HG03457 (cell line): ENCODE measurements around the gene GALNT2.

Experiments used
- ATAC-seq: cut with Tn5 transposase; IDR thresholded peaks from one replicate; pipeline ENCODE4 v1.9.1; 2021; ENCODE audit warnings: moderate number of reproducible peaks; ENCODE audit not compliant: unreplicated experiment

GALNT2 gene

GRCh38 chr1:230270185-230270558 is 203.1 kb downstream of the GALNT2 start:
- ATAC-seq = no peak

GRCh38 chr1:230270559-230271281 is 203.7 kb downstream of the GALNT2 start:
- ATAC-seq = peak; percentile 47

GRCh38 chr1:230271300-230272035 is 204.4 kb downstream of the GALNT2 start:
- ATAC-seq = no peak

DNA sequence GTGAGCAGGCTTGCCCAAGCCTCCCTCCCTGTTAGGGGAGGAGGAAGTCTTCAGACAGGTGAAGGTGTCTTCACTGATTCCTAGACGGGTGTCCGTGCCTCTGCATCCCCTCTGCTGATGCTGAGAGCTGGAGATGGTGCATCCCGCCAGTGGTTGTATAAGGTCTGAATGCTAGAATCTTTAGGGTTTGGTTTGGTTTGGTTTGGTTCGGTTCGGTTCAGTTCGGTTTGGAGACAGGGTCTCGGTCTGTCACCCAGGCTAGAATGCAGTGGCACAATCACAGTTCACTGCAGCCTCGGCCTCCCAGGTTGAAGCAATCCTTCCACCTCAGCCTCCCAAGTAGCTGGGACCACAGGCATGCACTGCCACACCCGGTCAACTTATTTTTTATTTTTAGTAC is 205.5 kb downstream of the GALNT2 start:
- ATAC-seq = no peak

DNA sequence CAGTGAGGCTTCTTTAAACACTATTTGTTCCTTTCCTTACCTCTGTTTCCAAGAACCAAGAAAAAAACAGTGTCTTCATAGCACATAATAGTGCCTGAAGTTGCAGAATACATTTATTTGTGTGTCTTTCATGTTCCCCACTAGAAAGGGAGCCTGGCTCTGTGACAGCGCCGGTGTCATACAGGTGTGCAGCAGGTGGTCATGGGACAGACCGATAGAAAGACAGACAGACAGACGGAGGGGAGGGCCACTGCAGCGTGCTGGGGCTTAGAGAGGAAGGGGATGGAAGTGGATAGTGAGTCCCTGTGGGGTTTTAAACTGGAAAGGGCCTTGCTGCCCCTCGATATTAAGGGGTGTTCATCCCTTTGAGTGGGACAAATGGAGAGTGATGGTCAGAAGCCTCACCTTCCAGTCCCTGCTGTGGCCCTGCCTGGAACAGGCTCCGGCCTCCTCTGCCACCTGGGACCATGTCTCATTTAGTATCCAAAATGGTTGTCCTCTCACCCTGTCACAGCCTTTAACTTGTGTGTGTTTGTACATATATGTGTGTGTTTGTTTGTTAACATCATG is 206.2 kb downstream of the GALNT2 start:
- no peak for ATAC-seq

DNA sequence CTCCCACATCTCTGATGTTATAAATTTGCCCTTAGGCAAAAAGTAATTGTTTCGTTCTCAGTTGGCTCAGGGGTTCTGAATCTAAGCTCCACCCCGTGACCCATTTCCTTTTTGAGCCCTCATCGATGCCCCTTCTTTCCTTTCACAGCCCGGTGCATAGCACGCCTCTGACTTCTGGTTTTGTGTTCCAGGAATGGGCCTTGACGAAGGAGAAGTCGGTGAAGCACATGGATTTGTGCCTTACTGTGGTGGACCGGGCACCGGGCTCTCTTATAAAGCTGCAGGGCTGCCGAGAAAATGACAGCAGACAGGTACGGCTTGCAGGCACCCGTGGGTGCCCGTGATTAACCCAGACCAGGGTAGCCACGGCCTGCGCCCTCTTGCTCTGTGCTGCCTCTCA is 207.2 kb downstream of the GALNT2 start:
- ATAC-seq = no peak

DNA sequence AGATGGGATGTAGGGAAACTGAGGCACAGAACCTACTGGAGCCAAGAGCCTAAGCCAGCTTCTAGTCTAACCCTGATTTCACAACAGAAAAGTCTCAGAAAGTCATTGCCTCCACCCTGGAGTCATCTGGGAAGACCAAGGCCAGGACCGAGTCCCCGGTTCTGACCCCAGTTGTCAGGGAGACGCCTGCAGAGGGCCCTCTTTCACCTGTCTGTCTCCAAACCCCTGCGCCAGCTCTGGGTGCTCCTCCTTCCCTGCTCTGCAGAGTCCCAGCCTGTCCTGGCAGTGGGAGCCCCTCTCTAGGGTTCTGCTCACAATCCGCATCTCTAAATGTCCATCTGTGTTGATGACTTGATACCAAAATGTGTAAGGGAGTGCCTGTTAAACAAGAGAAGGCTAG is 209.4 kb downstream of the GALNT2 start:
- no peak for ATAC-seq

- no peak for ATAC-seq
Observed at GRCh38 chr1:230277201-230278025, 210.4 kb downstream of the GALNT2 start.

DNA sequence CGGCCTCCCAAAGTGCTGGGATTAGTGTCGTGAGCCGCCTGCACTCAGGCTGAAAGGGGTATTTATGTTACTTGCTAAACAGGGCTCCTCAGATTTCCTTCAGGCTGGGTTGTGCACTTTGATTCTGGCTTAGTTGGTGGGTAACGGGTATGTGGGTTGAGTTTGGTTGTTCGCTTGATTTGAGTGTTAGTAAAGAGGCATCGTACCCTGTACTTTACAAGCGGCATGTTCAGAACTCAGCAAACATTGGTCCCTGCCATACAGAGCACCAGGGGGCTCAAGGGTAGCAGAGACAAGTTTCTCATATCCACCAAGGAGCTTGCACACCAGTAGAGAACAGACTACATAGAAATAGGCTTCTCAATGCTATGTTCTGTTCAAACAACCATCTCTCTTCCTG is 211.3 kb downstream of the GALNT2 start:
- no peak for ATAC-seq

- no peak for ATAC-seq
Observed at GRCh38 chr1:230278871-230279582, 212.0 kb downstream of the GALNT2 start.

- ATAC-seq = no peak
Observed at GRCh38 chr1:230279583-230279945, 212.5 kb downstream of the GALNT2 start.

DNA sequence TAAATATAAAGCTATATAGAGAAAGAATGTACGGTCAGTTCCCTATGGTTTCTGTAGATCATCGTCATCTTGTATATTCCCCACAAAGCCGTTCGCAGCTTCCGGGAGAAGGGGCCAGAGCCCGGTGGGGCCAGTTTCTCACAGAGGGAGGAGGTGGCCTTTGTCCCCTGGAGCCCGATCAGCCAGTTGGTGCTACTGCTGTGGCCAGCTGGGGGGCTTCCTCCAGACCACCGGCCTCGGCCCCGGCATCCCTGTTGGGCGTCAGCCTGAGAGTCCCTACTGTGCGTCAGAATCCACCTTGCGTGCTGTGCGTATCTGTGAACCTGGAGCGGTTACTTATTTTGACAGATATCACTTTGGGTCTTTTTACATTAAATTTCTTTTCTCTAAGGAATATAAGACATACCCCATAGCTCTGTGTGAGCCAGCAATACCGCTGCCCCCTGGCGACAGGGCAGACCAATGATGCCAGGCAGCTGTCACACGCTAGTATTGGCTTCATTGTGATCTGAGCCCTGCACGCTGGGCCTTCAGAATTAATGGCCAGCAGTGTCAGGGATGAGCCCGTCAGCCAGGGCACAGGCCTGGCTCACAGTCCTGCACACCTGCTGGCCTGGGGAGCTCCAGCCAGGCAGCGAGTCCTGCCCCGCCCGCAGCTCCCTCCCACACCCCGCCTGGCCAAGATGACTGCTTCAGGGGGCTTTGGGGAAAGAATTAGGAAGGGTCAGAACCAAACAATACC is 213.2 kb downstream of the GALNT2 start:
- no peak for ATAC-seq

- ATAC-seq = no peak
Observed at GRCh38 chr1:230280906-230281413, 213.9 kb downstream of the GALNT2 start.

DNA sequence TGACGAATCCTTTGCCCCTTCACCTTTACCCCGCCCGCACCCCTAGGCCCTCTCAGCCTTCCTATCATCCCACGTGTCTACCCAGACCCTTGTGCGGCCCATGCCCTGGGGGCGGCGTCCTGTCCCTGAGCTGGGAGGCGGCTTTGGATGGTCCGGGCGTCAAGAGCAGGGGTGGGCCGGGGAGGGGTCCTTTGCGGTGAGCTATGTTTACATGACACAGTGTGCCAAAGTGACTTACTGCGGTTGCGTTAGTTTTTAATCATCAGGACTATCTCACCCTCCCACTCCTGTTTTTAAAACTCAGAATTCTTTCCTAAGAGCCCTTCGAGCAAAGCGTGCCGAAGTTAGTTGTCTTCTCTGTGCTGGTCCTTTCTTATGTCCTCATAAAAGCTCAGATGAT is 214.5 kb downstream of the GALNT2 start:
- ATAC-seq = no peak

- peak; percentile 46 for ATAC-seq
Observed at GRCh38 chr1:230282157-230282556, 215.1 kb downstream of the GALNT2 start.

- no peak for ATAC-seq
Observed at GRCh38 chr1:230283678-230284077, 216.6 kb downstream of the GALNT2 start.

DNA sequence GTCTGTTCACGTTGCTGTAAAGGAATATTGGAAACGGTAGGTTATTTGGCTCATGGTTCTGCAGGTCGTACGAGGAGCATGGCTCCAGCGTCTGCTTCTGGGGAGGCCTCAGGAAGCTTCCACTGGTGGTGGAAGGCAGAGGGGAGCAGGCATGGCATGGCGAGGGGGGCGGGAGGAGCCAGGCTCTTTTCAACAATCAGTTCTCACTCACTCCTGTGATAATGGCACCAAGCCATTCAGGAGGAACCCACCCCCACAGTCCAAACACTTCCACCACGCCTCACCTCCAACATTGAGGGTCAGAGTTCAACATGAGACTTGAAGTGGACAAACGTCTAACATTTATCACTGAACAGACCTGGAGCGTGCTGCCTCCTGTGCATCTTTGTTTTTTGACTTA is 217.9 kb downstream of the GALNT2 start:
- ATAC-seq = no peak

GRCh38 chr1:230285351-230285750 is 218.3 kb downstream of the GALNT2 start:
- ATAC-seq = no peak

- no peak for ATAC-seq
Observed at GRCh38 chr1:230286166-230286889, 219.3 kb downstream of the GALNT2 start.
